ENCODE measurements around the gene FBXL2.
"Not testable (repeated sequence)": the region's sequence is repeated elsewhere in the genome, so short reads cannot be mapped to it uniquely, and the experiment has no call there.

FBXL2 gene

GRCh38 chr3:33317963-33318709, 40.9 kb downstream of the FBXL2 start:
- DNase-seq = no peak

- DNase-seq = no peak
These were observed 41.6 kb downstream of the FBXL2 start for GRCh38 chr3:33318710-33319380.

- no peak for DNase-seq
These were observed 45.2 kb downstream of the FBXL2 start for GRCh38 chr3:33322412-33322811.

DNA sequence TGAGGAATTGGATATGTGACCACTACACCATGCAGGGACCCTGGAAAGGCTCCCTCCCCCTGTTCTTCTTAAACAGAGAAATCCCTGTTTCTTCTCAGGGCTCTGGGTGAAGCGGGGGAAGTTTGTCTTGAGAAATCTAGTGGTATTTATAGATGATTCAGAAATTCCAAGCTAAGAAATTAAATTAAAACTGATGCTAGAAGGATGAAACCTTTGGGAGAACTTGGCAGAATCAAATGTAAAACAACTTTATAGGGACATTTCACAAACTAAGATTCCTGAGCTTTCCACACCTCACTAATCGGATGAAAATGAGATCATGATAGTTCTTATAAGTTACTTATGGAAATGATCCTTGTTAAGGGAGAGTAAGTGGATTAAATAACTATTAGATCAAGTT, 54.2 kb downstream of the FBXL2 start:
- no peak for DNase-seq

DNA sequence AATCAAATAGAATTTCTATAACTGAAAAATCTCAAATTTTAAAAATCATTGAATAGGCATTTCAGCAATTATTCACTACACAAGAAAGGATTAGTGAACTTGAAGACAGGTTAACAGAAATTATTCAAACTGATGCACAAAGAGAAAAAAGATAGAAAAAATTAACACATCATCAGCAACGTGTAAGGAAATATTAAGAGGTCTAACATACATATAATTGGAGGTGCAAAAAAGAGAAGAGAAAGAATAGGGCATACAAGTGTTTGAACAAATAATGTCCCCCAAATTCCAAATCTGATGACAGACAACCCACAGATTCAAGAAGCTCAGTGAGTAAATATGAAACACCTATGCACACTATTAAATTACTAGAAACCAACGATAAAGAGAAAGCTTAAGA, 57.1 kb downstream of the FBXL2 start:
- no peak for DNase-seq

- not testable (repeated sequence) for DNase-seq
These were observed 61.8 kb downstream of the FBXL2 start for GRCh38 chr3:33338936-33339465.

DNA sequence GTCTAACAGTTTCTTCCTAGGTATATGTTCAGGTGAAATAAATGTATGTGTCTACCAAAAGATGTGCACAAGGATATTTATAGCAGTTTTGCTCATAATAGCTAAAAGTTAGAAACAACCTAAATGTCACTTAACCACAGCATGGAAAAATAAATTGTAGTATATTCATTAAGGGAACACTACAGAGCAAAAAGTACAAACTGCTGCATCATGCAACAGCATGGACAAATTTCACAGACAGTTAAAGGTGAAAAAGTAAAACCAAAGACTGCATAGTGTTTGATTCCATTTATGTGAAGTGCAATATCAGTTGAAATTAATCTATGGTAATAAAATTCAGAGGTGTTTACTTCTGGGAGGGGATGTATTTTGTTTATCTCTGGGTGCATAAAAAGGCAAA, 62.5 kb downstream of the FBXL2 start:
- DNase-seq = no peak

DNA sequence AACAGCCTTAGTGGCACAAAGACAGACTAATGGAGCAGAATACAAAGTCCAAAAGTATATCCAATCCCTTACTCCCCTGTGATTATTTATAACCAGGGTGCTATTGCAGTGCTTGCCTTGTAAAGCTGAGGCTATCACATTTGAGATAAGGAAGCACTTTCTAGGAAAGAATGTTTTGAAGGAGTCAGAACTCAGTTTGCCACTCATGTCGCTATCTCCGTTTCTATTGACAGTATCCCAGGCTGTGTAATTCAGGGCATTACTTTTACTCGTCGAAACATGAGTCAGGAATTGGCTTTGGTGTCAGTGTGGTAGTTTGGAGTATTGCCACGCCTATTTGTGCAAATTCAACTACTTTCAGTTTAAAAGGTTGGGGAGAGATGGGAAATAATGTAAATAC, 78.4 kb downstream of the FBXL2 start:
- DNase-seq = no peak

DNA sequence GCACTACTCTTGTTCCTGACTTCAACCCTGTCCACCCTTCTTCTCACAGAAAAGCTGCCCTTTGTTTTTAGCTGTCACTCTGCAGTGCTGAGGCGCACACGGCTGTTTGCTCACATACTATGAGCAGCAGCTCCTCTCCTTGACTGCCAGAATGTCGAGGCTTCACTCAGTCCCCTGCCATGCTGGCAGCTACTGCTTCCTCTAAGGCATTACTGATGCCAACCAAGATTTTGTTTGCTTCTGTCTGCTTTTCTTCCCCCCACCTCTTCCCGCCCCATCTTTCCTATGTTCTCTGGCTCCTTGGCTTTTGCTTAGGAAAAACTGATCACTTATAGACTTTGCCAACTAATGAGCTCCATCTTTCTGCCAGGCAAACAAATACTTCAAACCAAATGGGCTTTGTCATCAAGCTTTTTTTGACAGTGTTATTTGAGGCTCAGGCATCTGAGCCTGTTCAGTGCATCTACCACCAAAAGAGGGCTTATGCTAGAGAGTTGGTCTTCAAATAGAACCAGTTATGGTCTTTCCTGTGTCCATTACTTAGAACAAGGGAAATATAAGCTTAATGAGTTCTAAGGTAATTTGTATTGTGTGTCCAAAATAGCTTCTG, 81.0 kb downstream of the FBXL2 start:
- DNase-seq = no peak

DNA sequence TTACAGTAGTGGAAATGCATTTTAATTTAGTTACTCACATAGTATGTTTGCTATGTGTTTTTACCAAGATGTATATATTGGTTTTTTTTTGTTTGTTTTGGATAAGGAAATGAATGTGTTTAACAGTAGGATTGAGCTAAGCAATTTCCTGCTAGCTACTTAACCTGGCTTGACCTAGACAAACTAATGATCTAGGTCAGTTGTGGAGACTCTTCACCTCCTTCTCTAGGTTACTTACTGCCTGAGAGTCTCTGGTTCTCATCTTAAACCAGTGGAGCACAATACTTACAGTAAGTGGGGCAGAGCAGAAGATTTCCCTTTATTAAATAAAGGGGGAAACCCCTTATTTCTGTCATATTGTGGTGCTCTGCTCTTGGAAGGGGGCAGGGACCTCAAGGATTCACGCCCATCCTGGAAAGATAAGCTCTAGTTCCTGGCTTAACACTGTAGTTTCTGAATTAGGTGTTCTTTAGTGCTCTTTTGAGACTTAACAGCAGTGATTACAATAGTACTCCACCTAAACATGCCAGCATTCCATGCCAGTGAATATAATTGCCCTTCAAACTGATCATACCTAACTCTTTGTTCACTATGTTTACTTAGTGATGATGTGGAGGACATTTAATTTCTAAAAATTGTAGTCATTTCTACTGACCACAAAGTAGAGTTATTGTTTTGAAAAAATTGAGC, 83.0 kb downstream of the FBXL2 start:
- DNase-seq = no peak

- no peak for DNase-seq
These were observed 86.0 kb downstream of the FBXL2 start for GRCh38 chr3:33363113-33363800.

DNA sequence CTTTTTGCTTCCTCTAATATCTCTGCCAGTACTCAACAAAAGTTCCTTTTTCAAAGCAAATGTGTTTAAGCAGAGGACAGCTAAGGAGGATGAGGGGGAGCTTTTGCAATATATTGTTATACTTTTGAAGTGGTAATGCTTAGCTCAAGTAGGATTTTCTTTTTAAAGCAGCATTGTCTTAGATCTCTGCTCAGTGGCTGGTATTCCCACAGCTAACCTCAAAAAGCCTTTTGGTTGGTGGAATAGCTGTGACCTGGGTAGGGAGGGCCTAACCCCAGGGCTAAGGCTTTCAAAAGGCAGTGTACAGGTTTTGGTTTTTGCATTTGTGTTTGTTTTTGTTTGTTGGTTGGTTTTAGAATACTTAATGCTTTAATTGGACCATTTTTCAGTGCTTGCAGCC, 86.8 kb downstream of the FBXL2 start:
- DNase-seq = no peak

- no peak for DNase-seq
These were observed 87.4 kb downstream of the FBXL2 start for GRCh38 chr3:33364531-33365128.

DNA sequence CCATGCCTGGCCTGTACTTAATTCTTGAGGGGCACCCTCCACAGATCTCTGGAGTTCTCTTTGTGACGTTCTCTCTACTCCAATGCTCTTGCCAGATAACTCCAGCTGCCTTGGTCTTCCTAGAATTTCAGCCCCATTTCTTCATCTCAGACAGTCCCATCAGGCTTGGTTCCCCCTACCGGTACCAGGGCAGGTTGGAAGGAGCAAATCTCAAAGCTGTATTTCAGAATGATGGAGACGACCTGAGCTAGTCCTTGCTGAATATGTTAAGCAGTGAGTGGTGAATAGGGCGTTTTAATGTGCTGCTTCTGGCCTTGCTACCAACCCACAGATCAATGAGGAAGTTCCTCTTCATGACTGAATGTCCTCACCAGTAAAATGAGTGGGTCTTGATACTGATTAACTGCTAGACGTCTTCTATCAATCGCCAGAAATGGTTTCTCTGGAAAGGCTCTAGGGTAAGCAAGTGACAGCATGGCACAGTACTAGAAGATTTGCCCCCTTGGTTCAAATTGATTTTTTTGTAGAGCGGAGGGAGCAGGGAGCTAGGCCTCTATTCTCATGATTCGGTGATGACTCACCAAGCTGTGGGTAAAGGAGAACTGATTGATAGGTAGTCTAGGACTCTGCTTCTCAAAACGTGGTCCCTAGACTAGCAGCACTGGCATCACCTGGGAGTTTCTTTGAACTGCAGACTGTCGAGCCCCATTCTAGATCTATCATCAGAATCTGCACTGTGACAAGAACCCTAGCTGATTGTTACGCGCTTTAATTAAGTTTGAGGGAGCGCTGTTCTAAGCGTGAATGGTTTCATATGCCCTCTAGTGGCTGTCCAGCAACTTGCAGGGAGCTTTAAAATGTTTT, 95.2 kb downstream of the FBXL2 start:
- DNase-seq = peak; percentile 12

DNA sequence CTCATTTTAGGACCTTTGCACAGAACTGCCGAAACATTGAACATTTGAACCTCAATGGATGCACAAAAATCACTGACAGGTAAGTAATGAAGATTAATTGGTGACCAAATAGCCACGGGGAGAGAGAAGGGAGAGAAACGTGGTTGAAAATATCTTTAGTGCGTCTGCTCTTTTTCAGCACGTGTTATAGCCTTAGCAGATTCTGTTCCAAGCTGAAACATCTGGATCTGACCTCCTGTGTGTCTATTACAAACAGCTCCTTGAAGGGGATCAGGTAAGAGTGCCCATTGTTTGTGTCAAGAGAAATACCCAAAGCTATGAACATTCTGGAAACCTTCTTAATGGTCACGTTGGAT, 95.8 kb downstream of the FBXL2 start:
- no peak for DNase-seq

DNA sequence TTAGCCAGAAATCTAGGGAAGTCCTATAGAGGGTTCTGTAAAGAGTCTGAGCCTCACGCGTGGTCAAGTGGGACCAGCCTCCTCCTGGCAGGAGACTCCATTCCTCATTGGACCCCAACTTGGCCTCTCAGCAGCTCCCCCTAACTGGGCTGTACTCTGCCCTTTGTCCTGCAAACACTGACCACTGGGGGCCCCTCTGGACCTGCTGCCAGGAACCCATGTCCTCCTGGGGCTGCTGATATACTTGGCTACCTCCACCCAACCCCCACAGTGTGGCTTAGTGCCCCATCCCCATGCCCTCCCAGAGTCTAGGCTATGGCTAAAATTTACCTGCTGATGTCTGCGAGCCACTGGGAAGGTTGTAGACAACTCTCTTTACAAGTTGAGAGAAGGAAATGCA, 100.2 kb downstream of the FBXL2 start:
- no peak for DNase-seq

GRCh38 chr3:33377931-33378330, 100.7 kb downstream of the FBXL2 start:
- no peak for DNase-seq

DNA sequence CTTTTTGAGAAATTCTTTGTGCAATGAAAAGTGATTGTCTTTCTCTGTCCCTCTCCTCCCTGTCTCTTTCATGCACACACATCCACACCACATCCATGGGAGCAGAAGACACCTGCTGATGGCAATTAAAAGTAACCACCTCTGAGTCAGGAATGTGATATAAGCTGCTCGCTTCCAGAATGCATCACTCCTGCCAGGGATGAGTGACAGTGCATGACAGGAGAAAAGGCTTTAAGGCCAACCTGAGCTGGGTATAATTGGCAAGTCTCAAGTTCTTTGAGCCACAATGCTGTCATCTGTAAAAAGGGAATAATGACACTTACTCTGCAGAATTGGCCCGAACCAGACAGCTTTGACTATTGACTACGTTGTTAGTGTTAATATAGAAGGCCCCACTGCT, 103.4 kb downstream of the FBXL2 start:
- DNase-seq = no peak

GRCh38 chr3:33383951-33384350, 106.7 kb downstream of the FBXL2 start:
- no peak for DNase-seq

DNA sequence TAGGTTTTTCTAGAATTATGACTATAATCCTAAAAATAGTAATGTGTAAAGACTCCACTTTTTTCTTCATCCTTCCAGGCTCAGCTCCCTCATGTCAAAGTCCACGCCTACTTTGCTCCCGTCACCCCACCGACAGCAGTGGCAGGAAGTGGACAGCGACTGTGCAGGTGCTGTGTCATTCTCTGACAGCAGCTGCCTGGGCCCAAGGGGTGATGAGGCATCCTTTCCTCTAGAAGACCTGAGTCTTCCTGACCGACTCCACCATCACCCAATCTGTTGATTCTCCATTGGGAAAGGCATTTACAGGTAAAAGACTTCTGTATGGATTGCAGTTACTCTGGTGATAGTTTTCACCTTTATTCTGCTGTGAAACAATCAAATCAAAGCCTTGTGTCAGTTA, 108.2 kb downstream of the FBXL2 start:
- no peak for DNase-seq

GRCh38 chr3:33386631-33387030, 109.4 kb downstream of the FBXL2 start:
- DNase-seq = no peak

All from NCI-H748 treated with DMSO at 0.1 percent for 48 hours (cell line).